Epithelial cell of esophagus (primary cell): ENCODE measurements around the gene NEAT1.

ENCODE experiments used
- DNase-seq: peaks from one replicate; pipeline ENCODE4 v3.0.0; 2010; ENCODE audit warnings: low read depth
- H3K4me3 ChIP-seq: 2 replicates; pipeline ENCODE4 v1.5.1; 2011; ENCODE audit warnings: mild to moderate bottlenecking, low read length, control low read depth
- TF ChIP-seq, protein P1 (sequence below): IDR thresholded peaks from 2 replicates; pipeline ENCODE4 v1.5.1; 2011; ENCODE audit warnings: low read depth, mild to moderate bottlenecking, low read length, control low read depth, inconsistent platforms; ENCODE audit not compliant: insufficient read depth; ENCODE audit errors: missing control alignments

Gene NEAT1

DNA sequence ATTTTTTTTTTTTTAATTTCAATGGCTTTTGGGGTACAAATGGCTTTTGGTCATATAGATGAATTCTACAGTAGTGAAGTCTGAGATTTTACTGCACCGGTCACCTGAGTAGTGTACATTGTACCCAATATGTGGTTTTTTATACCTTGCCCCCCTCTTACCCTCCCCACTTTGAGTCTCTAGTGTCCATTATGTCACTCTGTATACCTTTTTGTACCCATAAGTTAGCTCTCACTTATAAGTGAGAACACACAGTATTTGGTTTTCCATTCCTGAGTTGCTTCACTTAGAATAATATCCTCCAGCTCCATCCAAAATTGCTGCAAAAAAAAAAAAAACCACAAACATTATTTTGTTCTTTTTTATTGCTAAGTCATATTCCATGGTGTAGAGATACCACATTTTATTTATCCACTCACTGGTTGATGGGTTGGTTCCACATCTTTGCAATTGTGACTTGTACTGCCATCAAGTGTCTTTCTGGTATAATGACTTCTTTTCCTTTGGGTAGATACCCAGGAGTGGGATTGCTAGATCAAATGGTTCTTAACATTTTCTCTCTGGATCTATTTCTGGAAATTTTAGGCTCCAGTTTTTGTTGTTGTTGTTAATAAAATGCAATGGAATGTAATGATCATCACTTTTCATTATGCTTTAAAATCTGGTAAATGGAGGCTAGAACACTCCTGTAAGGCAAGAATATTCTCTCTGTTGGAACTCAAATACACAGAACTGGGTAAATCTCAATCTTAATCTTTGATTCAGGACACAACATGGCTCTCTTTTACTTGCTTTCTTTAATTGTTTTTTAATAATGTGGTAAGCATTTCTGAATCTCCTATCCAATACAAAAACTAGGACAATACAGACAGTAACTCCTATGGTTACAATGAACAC, 10.3 kb downstream of the NEAT1 start:
- DNase-seq = peak; percentile 17

DNA sequence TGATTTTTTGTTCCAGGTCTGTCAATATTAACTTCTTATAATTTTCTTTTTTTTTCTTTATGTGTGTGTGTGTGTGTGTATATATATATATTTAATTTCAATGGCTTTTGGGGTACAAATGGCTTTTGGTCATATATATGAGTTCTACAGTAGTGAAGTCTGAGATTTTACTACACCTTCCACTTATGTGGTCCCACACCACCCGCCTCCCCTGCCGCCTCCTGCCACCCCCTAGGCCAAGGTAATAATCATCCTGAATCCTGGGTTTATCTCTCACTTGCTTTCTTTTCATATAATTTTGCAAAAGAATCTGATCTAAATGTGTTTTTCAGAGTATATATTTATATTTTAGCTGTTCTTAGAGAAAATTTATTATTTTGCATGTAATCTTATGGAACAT, 11.1 kb downstream of the NEAT1 start:
- H3K4me3 ChIP-seq = no peak overlapping the region
- TF ChIP-seq, protein P1, sequence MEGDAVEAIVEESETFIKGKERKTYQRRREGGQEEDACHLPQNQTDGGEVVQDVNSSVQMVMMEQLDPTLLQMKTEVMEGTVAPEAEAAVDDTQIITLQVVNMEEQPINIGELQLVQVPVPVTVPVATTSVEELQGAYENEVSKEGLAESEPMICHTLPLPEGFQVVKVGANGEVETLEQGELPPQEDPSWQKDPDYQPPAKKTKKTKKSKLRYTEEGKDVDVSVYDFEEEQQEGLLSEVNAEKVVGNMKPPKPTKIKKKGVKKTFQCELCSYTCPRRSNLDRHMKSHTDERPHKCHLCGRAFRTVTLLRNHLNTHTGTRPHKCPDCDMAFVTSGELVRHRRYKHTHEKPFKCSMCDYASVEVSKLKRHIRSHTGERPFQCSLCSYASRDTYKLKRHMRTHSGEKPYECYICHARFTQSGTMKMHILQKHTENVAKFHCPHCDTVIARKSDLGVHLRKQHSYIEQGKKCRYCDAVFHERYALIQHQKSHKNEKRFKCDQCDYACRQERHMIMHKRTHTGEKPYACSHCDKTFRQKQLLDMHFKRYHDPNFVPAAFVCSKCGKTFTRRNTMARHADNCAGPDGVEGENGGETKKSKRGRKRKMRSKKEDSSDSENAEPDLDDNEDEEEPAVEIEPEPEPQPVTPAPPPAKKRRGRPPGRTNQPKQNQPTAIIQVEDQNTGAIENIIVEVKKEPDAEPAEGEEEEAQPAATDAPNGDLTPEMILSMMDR = no peak
- DNase-seq = no peak

More for the DNA sequence above, 10.3 kb downstream of the NEAT1 start:
- TF ChIP-seq, protein P1 = peak; percentile 17
- H3K4me3 ChIP-seq = no peak overlapping the region

DNA sequence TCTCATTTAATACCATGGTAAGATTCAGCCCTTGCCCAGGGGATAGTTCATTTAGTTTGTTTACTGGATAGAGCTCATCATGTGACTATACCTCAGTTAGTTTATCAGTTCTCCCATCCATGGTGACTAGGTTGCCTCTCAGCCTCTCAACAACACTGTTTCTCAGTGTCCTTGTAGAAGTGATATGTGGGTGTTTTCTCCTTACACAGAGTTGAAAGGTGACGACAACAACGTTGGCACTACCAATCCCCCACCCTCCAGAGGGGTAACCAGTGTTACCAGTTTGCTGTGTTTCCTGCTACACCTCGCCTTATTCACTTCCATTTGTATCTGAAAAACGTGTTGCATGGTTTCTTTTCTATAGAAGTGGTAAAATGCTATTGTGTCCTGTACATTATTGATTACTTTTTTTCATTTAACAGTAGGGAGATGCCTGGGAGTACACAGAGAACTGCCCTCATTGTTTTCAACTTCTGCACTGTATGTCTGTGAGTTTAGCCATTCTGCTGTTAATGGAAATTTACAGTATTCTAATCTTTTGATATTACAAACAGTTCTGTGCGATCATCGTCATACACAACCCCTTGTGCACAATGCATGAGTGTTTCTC, 11.6 kb downstream of the NEAT1 start:
- TF ChIP-seq, protein P1 = no peak
- DNase-seq = peak; percentile 38
- peak overlapping the region; percentile 0 for H3K4me3 ChIP-seq

DNA sequence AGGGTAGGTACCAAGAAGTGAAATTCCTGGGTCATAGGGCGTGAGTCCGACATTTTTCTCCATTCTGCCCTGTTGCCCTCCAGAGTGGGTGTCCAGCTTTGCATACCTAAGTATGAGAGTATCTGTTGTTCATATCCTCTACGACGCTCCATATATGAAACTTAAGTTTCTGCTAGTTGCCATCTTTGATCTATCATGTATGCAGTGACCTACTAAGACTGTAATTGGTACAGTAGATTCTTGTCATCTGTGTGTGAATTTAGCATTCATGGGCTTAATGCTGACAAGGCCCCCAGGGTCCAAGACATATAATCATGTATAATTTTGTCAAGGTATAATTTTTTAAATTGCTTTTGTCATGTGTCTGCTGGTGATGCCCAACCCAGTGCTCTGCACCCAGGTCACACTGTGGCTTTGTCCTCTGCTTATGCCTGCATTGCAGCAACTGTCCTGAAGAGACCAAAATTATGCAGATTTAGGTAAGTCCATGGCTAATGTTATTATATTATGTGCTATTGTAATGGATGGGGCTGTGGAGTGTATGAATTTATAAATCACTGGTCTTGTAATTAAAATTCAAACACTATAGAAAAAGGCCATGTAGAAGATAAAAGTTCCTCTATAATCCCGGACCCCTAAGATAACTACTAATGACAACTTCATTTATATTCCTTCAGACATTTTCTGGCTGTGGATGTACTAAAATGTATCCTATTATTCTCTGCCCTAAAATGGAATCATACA, 12.2 kb downstream of the NEAT1 start:
- peak overlapping the region; percentile 2 for H3K4me3 ChIP-seq
- TF ChIP-seq, protein P1 = no peak
- no peak for DNase-seq

DNA sequence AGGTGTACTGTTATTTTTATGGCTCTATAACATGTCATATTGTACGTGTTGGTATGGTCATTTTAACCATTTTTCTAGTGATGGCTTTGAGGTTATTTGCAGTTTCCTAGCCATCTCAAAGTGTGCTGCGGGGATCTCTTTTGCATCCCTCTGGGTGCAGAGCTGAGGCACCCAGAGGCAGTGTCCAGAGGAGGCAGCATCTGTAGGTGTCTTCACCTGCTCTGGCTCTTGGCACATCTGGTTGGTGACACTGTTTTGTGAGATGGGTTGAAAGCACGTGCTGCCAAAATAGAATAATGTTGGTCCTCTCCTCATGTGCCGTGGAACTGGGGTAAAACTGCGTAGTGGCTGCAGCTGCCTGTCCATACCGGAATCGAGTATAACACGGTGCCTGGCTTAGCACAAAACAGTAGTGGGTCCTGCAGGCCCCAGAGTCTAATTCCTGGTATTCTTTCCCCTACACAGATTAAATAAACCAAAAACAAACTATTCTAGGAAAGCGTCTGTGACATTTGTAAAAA, 12.9 kb downstream of the NEAT1 start:
- no peak for DNase-seq
- peak overlapping the region; percentile 2 for H3K4me3 ChIP-seq
- TF ChIP-seq, protein P1 = no peak

DNA sequence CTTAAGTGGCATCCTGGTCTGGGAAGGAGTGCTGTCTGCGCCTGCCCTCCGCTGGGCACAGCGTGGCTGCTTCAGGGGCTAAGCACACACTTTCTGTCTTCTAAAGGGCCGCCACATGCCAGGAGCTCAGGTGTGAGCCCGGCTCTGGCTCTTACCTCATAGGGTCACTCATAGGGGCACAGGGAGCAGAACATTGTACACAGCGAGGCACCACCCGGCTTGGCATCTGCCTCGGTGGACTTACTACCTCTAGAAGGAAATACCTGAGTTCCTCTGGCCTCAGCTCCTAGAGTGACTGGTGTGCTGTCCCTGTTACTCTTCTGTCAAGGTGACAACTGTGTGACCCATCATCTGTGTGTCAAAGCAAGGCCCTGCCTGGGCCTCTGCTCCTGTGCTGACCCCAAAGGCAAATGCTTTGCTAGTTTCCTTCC, 13.4 kb downstream of the NEAT1 start:
- TF ChIP-seq, protein P1 = no peak
- peak; percentile 46 for DNase-seq
- peak overlapping the region; percentile 10 for H3K4me3 ChIP-seq
